Cardiac fibroblast (primary cell): ENCODE results near the gene MYH6.

Experiments used
- DNase-seq, 2 donors: peaks; one replicate each; pipeline versions ENCODE4 v3.0.0 to v3.0.0-alpha.2; 2010; ENCODE audit warnings: low read depth in 2 of 2
- H3K4me3 ChIP-seq, 2 donors: replicated peaks in 1 of 2; 1 replicate in 1 of 2; 2 replicates in 1 of 2; pipeline ENCODE4 v1.5.1; 2011; ENCODE audit warnings: low read depth in 2 of 2, low read length in 2 of 2, mild to moderate bottlenecking in 2 of 2, moderate library complexity in 1 of 2
- TF ChIP-seq, protein P1 (sequence below): IDR thresholded peaks from one replicate; pipeline ENCODE4 v1.5.1; 2011; ENCODE audit warnings: low read depth, mild to moderate bottlenecking, low read length, inconsistent platforms

Gene MYH6

GRCh38 chr14:23447361-23448350 lies 39.6 kb upstream of the MYH6 start:
- TF ChIP-seq, protein P1, sequence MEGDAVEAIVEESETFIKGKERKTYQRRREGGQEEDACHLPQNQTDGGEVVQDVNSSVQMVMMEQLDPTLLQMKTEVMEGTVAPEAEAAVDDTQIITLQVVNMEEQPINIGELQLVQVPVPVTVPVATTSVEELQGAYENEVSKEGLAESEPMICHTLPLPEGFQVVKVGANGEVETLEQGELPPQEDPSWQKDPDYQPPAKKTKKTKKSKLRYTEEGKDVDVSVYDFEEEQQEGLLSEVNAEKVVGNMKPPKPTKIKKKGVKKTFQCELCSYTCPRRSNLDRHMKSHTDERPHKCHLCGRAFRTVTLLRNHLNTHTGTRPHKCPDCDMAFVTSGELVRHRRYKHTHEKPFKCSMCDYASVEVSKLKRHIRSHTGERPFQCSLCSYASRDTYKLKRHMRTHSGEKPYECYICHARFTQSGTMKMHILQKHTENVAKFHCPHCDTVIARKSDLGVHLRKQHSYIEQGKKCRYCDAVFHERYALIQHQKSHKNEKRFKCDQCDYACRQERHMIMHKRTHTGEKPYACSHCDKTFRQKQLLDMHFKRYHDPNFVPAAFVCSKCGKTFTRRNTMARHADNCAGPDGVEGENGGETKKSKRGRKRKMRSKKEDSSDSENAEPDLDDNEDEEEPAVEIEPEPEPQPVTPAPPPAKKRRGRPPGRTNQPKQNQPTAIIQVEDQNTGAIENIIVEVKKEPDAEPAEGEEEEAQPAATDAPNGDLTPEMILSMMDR = no peak
- no peak overlapping the region for H3K4me3 ChIP-seq

GRCh38 chr14:23446291-23446851 lies 38.3 kb upstream of the MYH6 start:
- TF ChIP-seq, protein P1 = no peak
- no peak for DNase-seq
- no peak overlapping the region for H3K4me3 ChIP-seq

More at GRCh38 chr14:23447361-23448350, 39.6 kb upstream of the MYH6 start:
- no peak for DNase-seq

GRCh38 chr14:23445773-23446172 lies 37.7 kb upstream of the MYH6 start:
- DNase-seq = no peak
- TF ChIP-seq, protein P1 = no peak
- no peak overlapping the region for H3K4me3 ChIP-seq

- TF ChIP-seq, protein P1 = no peak
These were observed 36.2 kb upstream of the MYH6 start for GRCh38 chr14:23444314-23444713.

DNA sequence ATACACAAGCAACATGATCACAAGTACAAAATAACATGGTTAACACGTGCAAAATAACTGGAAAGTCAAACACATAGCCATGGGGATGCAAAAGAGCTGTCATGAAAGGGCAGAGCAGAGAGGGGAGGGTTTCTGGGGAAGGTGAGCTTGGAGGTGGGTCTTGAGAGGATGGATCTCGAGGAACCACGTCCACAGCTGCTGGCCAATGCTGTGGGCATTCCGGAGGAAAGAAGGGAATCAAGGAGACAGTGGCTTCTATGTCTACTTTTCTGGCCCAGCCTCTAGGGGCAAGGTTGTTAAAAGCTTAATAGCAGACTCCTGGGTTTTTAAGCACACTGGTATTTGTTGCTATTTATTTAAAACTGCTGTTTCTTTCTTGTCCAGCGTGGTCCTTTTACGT lies 35.8 kb upstream of the MYH6 start:
- H3K4me3 ChIP-seq = no peak overlapping the region
- TF ChIP-seq, protein P1 = no peak
- DNase-seq = no peak

More at GRCh38 chr14:23444314-23444713, 36.2 kb upstream of the MYH6 start:
- no peak for DNase-seq
- no peak overlapping the region for H3K4me3 ChIP-seq

- no peak for DNase-seq
- TF ChIP-seq, protein P1 = no peak
These were observed 35.3 kb upstream of the MYH6 start for GRCh38 chr14:23443411-23443812.

More at GRCh38 chr14:23443411-23443812, 35.3 kb upstream of the MYH6 start:
- no peak overlapping the region for H3K4me3 ChIP-seq
